Activated T-helper 1 cell treated with anti-CD3 and anti-CD28 coated beads, Interleukin-12 subunit alpha, Interleukin-12 subunit beta, Interleukin-2, Interleukin-4 antibody, amounts not matched to agents 30 ng/mL and 10 ng/mL and 1 ng/mL, durations not matched to agents 14 hours and 24 hours and 36 hours (primary cell): ENCODE data around the gene IL23A. TPM values are rescaled to one million over a fixed set of nuclear protein-coding genes. Genes with fewer than 3 reads are reported as not detected.
A peak's percentile ranks its signal among the peaks of the same experiment; 100 is the strongest.
"Not testable (repeated sequence)": the region's sequence is repeated elsewhere in the genome, so short reads cannot be mapped to it uniquely, and the experiment has no call there.

Experiments used
- DNase-seq: peaks from one replicate; pipeline ENCODE4 v3.0.0; 2021; ENCODE audit warnings: low spot score
- H3K27ac Mint-ChIP-seq: one replicate; pipeline ENCODE4 v1.8.0; 2021; ENCODE audit warnings: mild to moderate bottlenecking, mixed read lengths
- H3K27me3 Mint-ChIP-seq: one replicate; pipeline ENCODE4 v1.8.0; 2022; ENCODE audit warnings: mild to moderate bottlenecking, moderate library complexity, mixed read lengths; ENCODE audit not compliant: insufficient read depth
- H3K36me3 Mint-ChIP-seq: one replicate; pipeline ENCODE4 v1.8.0; 2021; ENCODE audit warnings: low read depth, mixed read lengths
- H3K4me1 Mint-ChIP-seq: one replicate; pipeline ENCODE4 v1.8.0; 2021; ENCODE audit warnings: low read depth, mixed read lengths
- H3K4me3 Mint-ChIP-seq: one replicate; pipeline ENCODE4 v1.8.0; 2021; ENCODE audit warnings: mild to moderate bottlenecking, moderate library complexity, mixed read lengths
- H3K9me3 Mint-ChIP-seq: one replicate; pipeline ENCODE4 v1.8.0; 2021; ENCODE audit warnings: mixed read lengths
- intact Hi-C: fragments of 100-400 bp; cut with micrococcal nuclease; formaldehyde crosslinking; loops from one replicate; pipeline ENCODE4 v1.15.1; 2024
- total RNA-seq: library from RNA; stranded (reverse); gene quantifications from 2 replicates; pipeline ENCODE4 v1.2.3, GENCODE V29; 2022

IL23A gene
- total RNA-seq, 1 donor from 2014 or later = 40.0 TPM

DNA sequence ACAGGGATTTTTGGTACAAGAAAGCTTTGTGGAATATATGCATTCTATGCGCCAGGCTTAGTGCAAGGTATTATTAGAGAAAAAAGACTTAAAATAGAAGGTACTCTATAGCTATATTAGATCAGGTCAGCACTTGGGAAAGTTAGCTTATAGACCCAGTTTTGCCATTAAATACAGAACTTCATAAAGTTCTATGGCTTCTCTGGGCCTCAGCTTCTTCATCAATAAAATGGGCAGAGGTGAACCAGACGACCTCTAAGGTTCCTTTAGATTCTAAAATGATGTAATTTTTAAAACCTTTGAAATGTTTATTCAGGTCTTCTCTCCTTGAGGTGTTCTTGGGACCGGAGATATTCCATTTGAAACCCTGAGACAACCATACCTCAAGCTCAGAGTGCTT, 30.0 kb upstream of the IL23A start:
- DNase-seq = no peak
- no peaks in the 10 kb centered on the region for H3K4me1 Mint-ChIP-seq
- H3K27me3 Mint-ChIP-seq = no peaks in the 10 kb centered on the region
- no peaks in the 10 kb centered on the region for H3K9me3 Mint-ChIP-seq
- peaks cover 19% of the 10 kb centered on the region for H3K36me3 Mint-ChIP-seq
- no peak overlapping the region for H3K27ac Mint-ChIP-seq
- no peak overlapping the region for H3K4me3 Mint-ChIP-seq
- intact Hi-C loops = no loop called here

DNA sequence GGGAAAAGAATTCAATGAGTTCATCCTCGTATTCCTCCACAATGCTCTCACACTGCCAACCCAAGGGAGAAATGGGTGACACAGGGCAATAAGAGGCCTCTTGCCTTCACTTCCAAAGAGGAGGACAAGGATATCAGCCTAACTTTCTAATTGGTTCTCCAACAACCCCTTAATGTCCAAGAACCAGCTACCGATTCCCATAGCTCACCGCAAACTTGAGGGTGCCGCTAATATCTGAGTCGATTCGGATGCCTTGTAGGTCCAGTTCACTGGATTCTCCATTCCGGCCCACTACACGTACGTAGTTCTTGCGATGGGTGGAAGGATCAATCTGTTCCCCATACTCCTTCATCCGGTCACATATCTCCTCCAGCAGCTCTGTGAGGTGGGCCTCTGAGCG, 27.7 kb upstream of the IL23A start:
- peaks cover 23% of the 10 kb centered on the region for H3K36me3 Mint-ChIP-seq
- H3K27me3 Mint-ChIP-seq = no peaks in the 10 kb centered on the region
- intact Hi-C loops = no loop called here
- no peak for DNase-seq
- no peak overlapping the region for H3K4me3 Mint-ChIP-seq
- H3K27ac Mint-ChIP-seq = no peak overlapping the region
- no peaks in the 10 kb centered on the region for H3K9me3 Mint-ChIP-seq
- peaks cover 12% of the 10 kb centered on the region for H3K4me1 Mint-ChIP-seq

DNA sequence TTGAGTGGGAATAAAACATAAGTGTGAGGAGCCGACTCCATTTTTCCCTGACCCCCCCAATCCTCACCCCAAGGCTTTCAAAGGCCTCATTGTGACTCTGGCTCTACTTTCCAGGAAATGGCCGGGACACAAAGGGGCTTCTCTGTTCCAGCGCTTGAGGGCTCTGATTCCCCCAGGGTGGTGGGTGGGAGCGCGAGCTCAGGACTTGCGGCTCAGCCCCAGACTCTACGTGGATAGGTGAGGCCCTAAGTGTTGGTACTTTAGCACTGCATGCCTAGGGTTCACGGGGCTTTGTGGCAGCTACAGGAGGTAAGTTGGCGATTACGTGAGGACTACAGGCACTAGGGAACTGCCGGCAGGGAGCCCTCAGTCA, 23.4 kb upstream of the IL23A start:
- H3K27ac Mint-ChIP-seq = peak overlapping the region; percentile 96
- H3K4me3 Mint-ChIP-seq = peak overlapping the region; percentile 98
- DNase-seq = no peak
- intact Hi-C loops = no loop called here
- H3K9me3 Mint-ChIP-seq = no peaks in the 10 kb centered on the region
- peaks cover 26% of the 10 kb centered on the region for H3K36me3 Mint-ChIP-seq
- H3K27me3 Mint-ChIP-seq = no peaks in the 10 kb centered on the region
- H3K4me1 Mint-ChIP-seq = peaks cover 12% of the 10 kb centered on the region

DNA sequence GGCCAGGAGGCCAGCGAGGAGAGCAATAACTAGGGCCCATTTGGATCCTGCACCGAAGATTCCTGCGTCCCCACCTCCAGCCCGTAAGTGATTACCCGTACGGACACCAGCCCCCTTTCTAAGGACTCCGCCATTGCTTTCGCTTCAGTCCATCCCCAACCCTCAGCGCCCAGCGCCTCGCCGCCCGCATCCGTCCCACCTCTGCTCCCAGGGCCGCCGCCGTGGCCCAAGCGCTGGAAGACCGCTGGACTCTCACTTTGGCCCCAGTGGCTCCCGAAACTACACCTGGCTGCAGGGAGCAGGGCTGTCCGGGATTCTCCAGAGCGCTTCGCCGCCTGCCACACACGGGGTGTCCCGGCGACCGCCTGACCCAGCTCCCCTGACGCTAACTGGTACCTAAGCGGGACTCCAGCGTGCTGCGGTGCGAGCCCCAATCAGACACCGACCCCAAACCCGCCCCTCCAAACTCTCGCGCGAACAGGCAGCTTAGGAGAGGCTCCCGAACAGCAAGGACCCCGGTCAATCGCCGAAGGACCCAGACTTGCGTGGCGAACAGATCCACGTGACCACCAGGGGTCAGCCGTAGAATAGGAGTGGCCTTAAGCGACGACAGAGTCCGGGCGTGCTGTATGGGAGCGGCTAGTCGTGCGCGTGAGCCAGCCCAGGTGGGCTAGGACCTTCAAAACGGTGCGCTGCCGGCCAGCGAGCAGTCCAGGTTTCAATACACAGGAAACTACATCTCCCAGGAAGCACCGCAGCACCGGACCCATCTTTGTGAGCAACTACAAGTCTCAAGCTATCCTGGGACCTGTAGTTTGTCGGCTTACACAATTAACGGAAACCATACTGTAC, 22.8 kb upstream of the IL23A start, which contains the start of gene CNPY2:
Gene CNPY2 (minus strand): TSS at position 367 of the 852 bp plus-strand sequence. CDS start 771 bp downstream, outside the sequence.
- no peaks in the 10 kb centered on the region for H3K27me3 Mint-ChIP-seq
- intact Hi-C loops = loop anchor here (1.0 kb wide), 10 partner anchors 16 to 197 kb away; partner anchors contain the start of genes CS, IL23A, PAN2 and RNF41
- peaks cover 12% of the 10 kb centered on the region for H3K4me1 Mint-ChIP-seq
- H3K36me3 Mint-ChIP-seq = peaks cover 20% of the 10 kb centered on the region
- H3K9me3 Mint-ChIP-seq = no peaks in the 10 kb centered on the region
- H3K27ac Mint-ChIP-seq = peak within 1 kb of the TSS; percentile 96
- H3K4me3 Mint-ChIP-seq = peak within 1 kb of the TSS; percentile 98
- DNase-seq = peak; percentile 83

DNA sequence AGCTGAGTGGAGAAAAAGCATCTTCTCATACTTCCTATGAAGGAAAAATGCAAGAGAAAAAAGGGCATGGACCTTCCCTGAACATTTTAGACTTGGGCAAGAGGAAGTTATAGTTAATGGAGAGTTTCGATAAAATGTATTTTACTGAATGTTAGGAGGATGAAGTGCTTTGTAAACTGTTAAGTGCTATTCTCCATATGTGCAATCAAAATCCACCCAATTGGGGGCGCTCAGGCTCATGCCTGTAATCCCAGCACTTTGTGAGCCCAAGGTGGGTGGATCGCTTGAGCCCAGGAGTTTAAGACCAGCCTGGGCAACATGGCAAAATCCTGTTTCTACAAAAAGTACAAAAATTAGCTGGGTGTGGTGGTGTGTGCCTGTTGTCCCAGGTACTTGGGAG, 21.0 kb upstream of the IL23A start:
- peaks cover 23% of the 10 kb centered on the region for H3K36me3 Mint-ChIP-seq
- intact Hi-C loops = no loop called here
- H3K27me3 Mint-ChIP-seq = no peaks in the 10 kb centered on the region
- DNase-seq = no peak
- H3K27ac Mint-ChIP-seq = no peak overlapping the region
- H3K9me3 Mint-ChIP-seq = no peaks in the 10 kb centered on the region
- H3K4me3 Mint-ChIP-seq = no peak overlapping the region
- peaks cover 12% of the 10 kb centered on the region for H3K4me1 Mint-ChIP-seq

DNA sequence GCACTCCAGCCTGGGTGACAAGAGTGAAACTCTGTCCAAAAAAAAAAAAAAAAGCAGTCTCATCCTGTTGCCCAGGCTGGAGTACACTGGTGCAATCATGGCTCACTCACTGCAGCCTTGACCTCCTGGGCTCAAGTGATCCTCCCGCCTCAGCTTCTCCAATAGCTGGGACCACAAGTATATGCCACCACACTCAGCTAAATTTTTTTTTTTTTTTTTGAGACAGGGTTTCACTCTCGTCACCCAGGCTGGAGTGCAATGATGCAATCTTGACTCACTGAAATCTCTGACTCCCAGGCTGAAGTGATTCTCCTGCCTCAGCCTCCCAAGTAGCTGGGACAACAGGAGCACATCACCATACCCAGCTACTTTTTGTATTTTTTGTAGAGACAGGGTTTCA, 17.7 kb upstream of the IL23A start:
- H3K27me3 Mint-ChIP-seq = no peaks in the 10 kb centered on the region
- DNase-seq = no peak
- H3K4me3 Mint-ChIP-seq = no peak overlapping the region
- H3K27ac Mint-ChIP-seq = no peak overlapping the region
- H3K36me3 Mint-ChIP-seq = peaks cover 32% of the 10 kb centered on the region
- no peaks in the 10 kb centered on the region for H3K9me3 Mint-ChIP-seq
- intact Hi-C loops = no loop called here
- no peaks in the 10 kb centered on the region for H3K4me1 Mint-ChIP-seq

DNA sequence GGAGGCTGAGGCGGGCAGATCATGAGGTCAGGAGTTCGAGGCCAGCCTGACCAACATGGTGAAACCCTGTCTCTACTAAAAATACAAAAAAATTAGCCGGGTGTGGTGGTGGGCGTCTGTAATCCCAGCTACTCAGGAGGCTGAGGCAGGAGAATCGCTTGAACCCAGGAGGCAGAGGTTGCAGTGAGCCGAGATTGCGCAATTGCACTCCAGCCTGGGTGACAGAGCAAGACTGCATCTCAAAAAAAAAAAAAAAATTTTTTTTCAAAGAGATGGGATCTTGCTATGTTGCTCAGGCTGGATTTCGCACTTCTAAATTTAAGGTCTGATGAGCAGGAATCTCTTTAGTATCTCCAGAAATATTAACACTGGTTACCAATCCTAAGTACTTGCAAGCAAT, 17.1 kb upstream of the IL23A start:
- H3K27ac Mint-ChIP-seq, H3K9me3 Mint-ChIP-seq, DNase-seq, intact Hi-C loops, H3K27me3 Mint-ChIP-seq, H3K4me1 Mint-ChIP-seq, H3K4me3 Mint-ChIP-seq: not testable (repeated sequence)
- H3K36me3 Mint-ChIP-seq = peaks cover 35% of the 10 kb centered on the region

DNA sequence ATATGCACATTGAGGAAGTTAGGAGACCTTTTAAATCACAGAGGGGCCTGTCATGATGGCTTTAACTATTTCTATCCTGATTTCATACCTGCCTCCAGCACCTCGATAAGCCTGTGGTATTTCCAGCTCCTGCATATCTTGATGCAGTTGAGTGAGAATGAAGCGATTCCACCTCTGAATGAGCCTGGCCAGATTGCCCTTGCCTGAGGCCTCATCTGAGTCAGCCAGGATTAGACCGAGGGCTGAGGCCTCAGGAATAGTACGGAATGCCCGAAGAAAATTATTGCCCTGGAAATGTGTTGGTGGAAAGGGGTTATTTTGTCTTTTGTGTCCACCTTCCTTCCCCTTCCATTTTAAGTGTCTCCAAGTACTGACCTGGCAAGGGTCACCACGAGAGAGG, 14.5 kb upstream of the IL23A start:
- Mint-ChIP-seq H3K9me3 (no peaks in the 10 kb centered on the region), H3K4me1 (no peaks in the 10 kb centered on the region), H3K4me3 (no peak overlapping the region), H3K36me3 (peaks cover 40% of the 10 kb centered on the region), H3K27me3 (no peaks in the 10 kb centered on the region), H3K27ac (no peak overlapping the region)
- intact Hi-C loops = no loop called here
- DNase-seq = no peak

DNA sequence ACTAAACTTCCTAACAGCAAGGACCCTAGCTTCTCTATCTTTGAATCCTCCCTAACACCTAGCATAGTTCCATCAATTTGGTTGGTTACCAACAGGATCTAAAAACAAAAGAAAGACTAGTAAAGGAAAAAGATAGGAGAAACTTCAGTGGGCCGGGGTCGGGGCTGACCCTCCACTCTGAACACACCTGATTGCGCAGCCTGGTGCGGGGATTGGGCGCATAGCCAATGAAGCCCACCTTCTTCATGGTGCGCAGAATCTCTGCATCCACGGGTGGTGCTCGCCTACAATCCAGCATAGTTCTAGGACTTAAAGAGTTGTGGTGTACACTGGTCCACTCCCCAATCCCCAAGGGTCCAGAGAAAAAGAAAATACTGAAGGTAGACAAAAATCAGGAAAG, 12.6 kb upstream of the IL23A start:
- DNase-seq = no peak
- H3K27ac Mint-ChIP-seq = no peak overlapping the region
- intact Hi-C loops = no loop called here
- H3K9me3 Mint-ChIP-seq = no peaks in the 10 kb centered on the region
- H3K4me1 Mint-ChIP-seq = no peaks in the 10 kb centered on the region
- no peaks in the 10 kb centered on the region for H3K27me3 Mint-ChIP-seq
- no peak overlapping the region for H3K4me3 Mint-ChIP-seq
- H3K36me3 Mint-ChIP-seq = peaks cover 36% of the 10 kb centered on the region

DNA sequence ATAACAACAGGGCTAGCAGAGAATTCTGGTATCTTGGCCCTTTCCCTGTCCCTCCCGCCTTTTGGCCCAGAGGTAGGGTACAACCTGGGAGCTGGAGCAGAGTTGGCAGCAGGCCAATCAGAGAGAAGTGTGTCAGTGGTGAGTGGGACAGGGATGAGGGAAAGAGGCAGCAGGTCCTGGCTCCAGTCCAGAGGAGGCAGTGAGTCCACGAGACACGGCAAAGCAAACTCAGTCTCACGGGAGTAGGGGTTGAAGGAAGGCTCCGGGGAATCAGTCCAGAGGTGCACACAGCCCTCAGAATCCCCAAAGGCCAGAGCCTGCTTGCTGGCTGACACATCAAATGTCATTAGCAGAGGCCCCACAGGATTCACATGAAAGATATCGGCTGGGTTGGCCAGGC, 12.2 kb upstream of the IL23A start:
- no peak overlapping the region for H3K27ac Mint-ChIP-seq
- H3K4me1 Mint-ChIP-seq = no peaks in the 10 kb centered on the region
- H3K9me3 Mint-ChIP-seq = no peaks in the 10 kb centered on the region
- no peak for DNase-seq
- intact Hi-C loops = no loop called here
- peaks cover 36% of the 10 kb centered on the region for H3K36me3 Mint-ChIP-seq
- no peaks in the 10 kb centered on the region for H3K27me3 Mint-ChIP-seq
- H3K4me3 Mint-ChIP-seq = no peak overlapping the region

DNA sequence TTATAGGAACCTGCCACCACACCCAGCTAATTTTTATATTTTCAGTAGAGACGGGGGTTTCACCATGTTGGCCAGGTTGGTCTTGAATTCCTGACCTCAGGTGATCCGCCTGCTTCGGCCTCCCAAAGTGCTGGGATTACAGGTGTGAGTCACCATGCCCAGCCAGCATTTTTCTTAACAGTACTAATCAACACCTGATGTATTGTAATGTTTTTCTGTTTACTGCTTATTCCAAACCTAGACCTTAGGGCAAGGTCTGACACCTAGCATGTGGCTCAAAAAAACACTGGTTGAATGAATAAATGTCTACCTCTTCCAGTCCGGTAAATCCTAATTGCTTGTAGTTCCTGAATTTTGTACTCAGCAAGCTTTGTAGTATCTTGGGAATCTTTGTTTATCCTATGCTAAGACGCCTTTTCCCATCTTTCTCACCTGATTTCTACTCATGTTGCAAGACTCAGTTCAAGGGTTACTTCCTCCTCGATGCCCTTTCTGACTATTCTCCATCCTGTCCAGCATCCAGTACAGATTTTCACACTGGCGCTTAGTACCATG, 7.7 kb upstream of the IL23A start:
- no peak for DNase-seq
- Mint-ChIP-seq H3K27ac (no peak overlapping the region), H3K36me3 (peaks cover 15% of the 10 kb centered on the region), H3K4me1 (peaks cover 16% of the 10 kb centered on the region), H3K9me3 (no peaks in the 10 kb centered on the region), H3K27me3 (no peaks in the 10 kb centered on the region), H3K4me3 (no peak overlapping the region)
- intact Hi-C loops = loop anchor here (5.0 to 10.0 kb wide), 2 partner anchors 306 to 754 kb away; partner anchors contain the start of gene NAB2

DNA sequence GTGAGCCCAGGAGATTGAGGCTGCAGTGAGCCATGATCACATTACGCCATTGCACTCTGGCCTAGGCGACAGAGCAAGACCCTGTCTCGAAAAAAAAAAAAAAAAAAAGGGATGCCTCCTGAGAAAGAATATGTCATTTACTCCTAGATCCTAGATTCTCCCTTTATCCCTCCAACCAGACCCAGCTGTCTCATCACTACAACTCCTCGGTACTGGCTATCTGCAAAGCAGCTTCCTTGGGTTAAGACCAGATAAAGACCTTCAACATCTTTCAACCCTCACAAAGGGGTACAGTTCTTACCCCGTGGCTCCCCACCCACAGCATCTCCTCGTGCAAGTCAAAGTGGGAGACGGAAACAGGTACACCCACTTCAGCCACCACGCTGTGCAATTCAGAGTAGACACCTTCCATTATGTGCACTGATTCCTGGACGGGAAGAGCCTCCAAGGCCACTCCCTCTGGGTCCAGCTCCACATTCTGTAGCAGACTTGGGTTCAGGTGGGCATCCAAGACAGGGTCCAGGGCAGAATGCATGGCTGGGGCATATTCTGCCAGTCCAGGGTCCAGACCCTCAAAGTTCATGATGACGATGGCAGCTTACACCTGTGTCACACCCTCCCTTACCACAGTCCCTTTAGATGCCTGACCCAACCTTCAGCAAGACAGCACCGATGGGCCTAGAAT, 6.0 kb upstream of the IL23A start:
- intact Hi-C loops = loop anchor here (1.0 to 10.0 kb wide), 6 partner anchors 16 to 752 kb away; partner anchors contain the start of genes CS, NAB2, SPRYD4 and STAT2
- H3K4me1 Mint-ChIP-seq = peaks cover 30% of the 10 kb centered on the region
- peak overlapping the region; percentile 87 for H3K4me3 Mint-ChIP-seq
- H3K27ac Mint-ChIP-seq = peak overlapping the region; percentile 100
- no peaks in the 10 kb centered on the region for H3K27me3 Mint-ChIP-seq
- no peaks in the 10 kb centered on the region for H3K9me3 Mint-ChIP-seq
- no peak for DNase-seq
- H3K36me3 Mint-ChIP-seq = peaks cover 4% of the 10 kb centered on the region

DNA sequence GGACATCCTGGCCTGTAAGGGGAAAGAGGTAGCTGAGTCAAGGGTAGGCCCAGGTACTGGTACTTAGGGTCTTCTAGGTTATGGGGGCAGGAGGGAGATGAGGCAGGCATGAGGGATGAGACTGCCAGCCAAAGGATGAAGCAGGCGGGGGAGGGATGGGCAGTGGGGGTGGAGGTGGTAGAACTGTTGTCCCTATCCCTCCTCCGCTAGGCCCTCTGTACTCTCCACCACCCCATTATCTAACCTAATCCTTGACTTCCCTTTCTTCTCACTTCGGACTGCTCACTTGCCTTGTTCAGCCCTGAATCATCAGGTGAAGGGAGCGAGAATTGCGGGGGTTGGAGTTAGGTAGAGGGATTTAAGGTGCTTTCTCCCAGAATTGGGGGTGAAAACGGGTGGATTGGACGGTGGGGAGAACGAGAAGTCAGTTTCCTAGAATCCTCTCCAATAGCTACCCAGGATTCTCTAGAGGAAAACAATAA, 5.4 kb upstream of the IL23A start:
- peak overlapping the region; percentile 100 for H3K27ac Mint-ChIP-seq
- H3K27me3 Mint-ChIP-seq = no peaks in the 10 kb centered on the region
- H3K9me3 Mint-ChIP-seq = no peaks in the 10 kb centered on the region
- peaks cover 35% of the 10 kb centered on the region for H3K4me1 Mint-ChIP-seq
- intact Hi-C loops = loop anchor here (1.0 to 10.0 kb wide), 6 partner anchors 17 to 752 kb away; partner anchors contain the start of genes CS, NAB2, SPRYD4 and STAT2
- H3K4me3 Mint-ChIP-seq = peak overlapping the region; percentile 87
- no peak for DNase-seq
- H3K36me3 Mint-ChIP-seq = no peaks in the 10 kb centered on the region
